WTC11 (cell line): Measurements from ENCODE around the gene GGA2. TPM values are rescaled to one million over a fixed set of nuclear protein-coding genes. Genes with fewer than 3 reads are reported as not detected.

Source experiments
- ATAC-seq: fragments of 200-7000 bp; cut with Tn5 transposase; 2 replicates; pipeline ENCODE4 v1.10.0; 2021; ENCODE audit warnings: mild to moderate bottlenecking, moderate library complexity
- CTCF ChIA-PET: fragments of 300-600 bp; sonication (Branson Sonifier 250); formaldehyde crosslinking; loops from one replicate; lab custom pipeline; 2021; ENCODE audit warnings: antibody characterized with exemption; lab: Charles Lee
- POLR2A ChIA-PET: fragments of 350-600 bp; sonication (Branson Sonifier 250); formaldehyde crosslinking; loops from one replicate; lab custom pipeline; 2021; ENCODE audit warnings: antibody characterized with exemption; lab: Charles Lee
- DNase-seq: peaks from one replicate; pipeline ENCODE4 v3.0.0; 2021; ENCODE audit warnings: low spot score
- H3K27ac Mint-ChIP-seq: 2 replicates; pipeline ENCODE4 v1.8.0; 2021; ENCODE audit warnings: mixed read lengths
- H3K27me3 Mint-ChIP-seq: 2 replicates; pipeline ENCODE4 v1.8.0; 2021; ENCODE audit warnings: low read depth, mild to moderate bottlenecking, moderate library complexity, mixed read lengths
- H3K36me3 Mint-ChIP-seq: 2 replicates; pipeline ENCODE4 v1.8.0; 2021; ENCODE audit warnings: mixed read lengths
- H3K4me1 Mint-ChIP-seq: 2 replicates; pipeline ENCODE4 v1.8.0; 2022; ENCODE audit warnings: mixed read lengths
- H3K4me3 Mint-ChIP-seq: 2 replicates; pipeline ENCODE4 v1.8.0; 2021; ENCODE audit warnings: mild to moderate bottlenecking, moderate library complexity, mixed read lengths
- H3K9me3 Mint-ChIP-seq: 2 replicates; pipeline ENCODE4 v1.8.0; 2021; ENCODE audit warnings: mixed read lengths
- EMX1 ChIP-seq: fragments of 250-450 bp; sonication (Bioruptor Pico); IDR thresholded peaks from 2 replicates; pipeline ENCODE4 v1.8.0; 2021; ENCODE audit warnings: mild to moderate bottlenecking
- JAZF1 ChIP-seq: fragments of 250-450 bp; sonication (Bioruptor Pico); IDR thresholded peaks from 2 replicates; pipeline ENCODE4 v1.9.0; 2021; ENCODE audit warnings: moderate library complexity, mild to moderate bottlenecking, inconsistent platforms
- KAT7 ChIP-seq: sonication (generic); formaldehyde crosslinking; IDR thresholded peaks from 2 replicates; pipeline ENCODE4 v1.8.1; 2023; ENCODE audit warnings: missing genetic modification reagents, mild to moderate bottlenecking, borderline replicate concordance
- MXD4 ChIP-seq: fragments of 250-450 bp; sonication (Bioruptor Pico); IDR thresholded peaks from 2 replicates; pipeline ENCODE4 v1.8.0; 2021; ENCODE audit warnings: mild to moderate bottlenecking, moderate library complexity, borderline replicate concordance
- NFATC4 ChIP-seq: fragments of 250-450 bp; sonication (Bioruptor Pico); IDR thresholded peaks from 2 replicates; pipeline ENCODE4 v1.9.0; 2021; ENCODE audit warnings: mild to moderate bottlenecking
- RORB ChIP-seq: fragments of 250-450 bp; sonication (Bioruptor Pico); IDR thresholded peaks from 2 replicates; pipeline ENCODE4 v1.9.0; 2021; ENCODE audit warnings: mild to moderate bottlenecking
- SMAD3 ChIP-seq: sonication (generic); formaldehyde crosslinking; IDR thresholded peaks from 2 replicates; pipeline ENCODE4 v1.8.0; 2022; ENCODE audit warnings: missing genetic modification reagents, mild to moderate bottlenecking, borderline replicate concordance
- SOX15 ChIP-seq: fragments of 250-450 bp; sonication (Bioruptor Pico); IDR thresholded peaks from 2 replicates; pipeline ENCODE4 v1.9.0; 2021; ENCODE audit warnings: mild to moderate bottlenecking
- TEAD1 ChIP-seq: sonication (generic); formaldehyde crosslinking; IDR thresholded peaks from 2 replicates; pipeline ENCODE4 v1.8.0; 2022; ENCODE audit warnings: mild to moderate bottlenecking, missing genetic modification reagents
- TP53 ChIP-seq: sonication (generic); formaldehyde crosslinking; IDR thresholded peaks from 2 replicates; pipeline ENCODE4 v1.8.1; 2023; ENCODE audit warnings: mild to moderate bottlenecking, missing genetic modification reagents
- ZNF121 ChIP-seq: sonication (generic); formaldehyde crosslinking; IDR thresholded peaks from 2 replicates; pipeline ENCODE4 v1.8.0; 2023; ENCODE audit warnings: missing genetic modification reagents
- ZNF232 ChIP-seq: sonication (generic); formaldehyde crosslinking; IDR thresholded peaks from 2 replicates; pipeline ENCODE4 v1.8.0; 2022; ENCODE audit warnings: mild to moderate bottlenecking, missing genetic modification reagents
- total RNA-seq: library from RNA; stranded (reverse); gene quantifications from 3 replicates; pipeline ENCODE4 v1.2.3, GENCODE V29; 2021
- TF ChIP-seq, protein P1 (sequence below): fragments of 250-450 bp; sonication (Bioruptor Pico); IDR thresholded peaks from 2 replicates; pipeline ENCODE4 v1.9.0; 2021; ENCODE audit warnings: mild to moderate bottlenecking
- TF ChIP-seq, protein P2 (sequence below): fragments of 250-450 bp; sonication (Bioruptor Pico); IDR thresholded peaks from 2 replicates; pipeline ENCODE4 v1.9.0; 2021; ENCODE audit warnings: moderate library complexity, mild to moderate bottlenecking, inconsistent platforms, borderline replicate concordance
- TF ChIP-seq, protein P3 (sequence below): sonication (generic); formaldehyde crosslinking; IDR thresholded peaks from 2 replicates; pipeline ENCODE4 v1.8.0; 2023; ENCODE audit warnings: missing genetic modification reagents, mild to moderate bottlenecking, borderline replicate concordance
- TF ChIP-seq, protein P4 (sequence below): sonication (generic); formaldehyde crosslinking; IDR thresholded peaks from 2 replicates; pipeline ENCODE4 v1.8.1; 2023; ENCODE audit warnings: mild to moderate bottlenecking, missing genetic modification reagents
- TF ChIP-seq, protein P5 (sequence below): sonication (generic); formaldehyde crosslinking; IDR thresholded peaks from 2 replicates; pipeline ENCODE4 v1.8.1; 2022; ENCODE audit warnings: missing genetic modification reagents, borderline replicate concordance
- TF ChIP-seq, protein P6 (sequence below): fragments of 200-600 bp; IDR thresholded peaks from 2 replicates; pipeline ENCODE4 v1.8.0; 2022; ENCODE audit warnings: antibody characterized with exemption
- TF ChIP-seq, protein P7 (sequence below): sonication (generic); formaldehyde crosslinking; IDR thresholded peaks from 2 replicates; pipeline ENCODE4 v1.8.0; 2023; ENCODE audit warnings: mild to moderate bottlenecking, missing genetic modification reagents
- TF ChIP-seq, protein P8 (sequence below): sonication (generic); formaldehyde crosslinking; IDR thresholded peaks from 2 replicates; pipeline ENCODE4 v1.8.0; 2023; ENCODE audit warnings: missing genetic modification reagents

The GGA2 gene
- total RNA-seq, 1 experiment from 2014 or later: 107 TPM

DNA sequence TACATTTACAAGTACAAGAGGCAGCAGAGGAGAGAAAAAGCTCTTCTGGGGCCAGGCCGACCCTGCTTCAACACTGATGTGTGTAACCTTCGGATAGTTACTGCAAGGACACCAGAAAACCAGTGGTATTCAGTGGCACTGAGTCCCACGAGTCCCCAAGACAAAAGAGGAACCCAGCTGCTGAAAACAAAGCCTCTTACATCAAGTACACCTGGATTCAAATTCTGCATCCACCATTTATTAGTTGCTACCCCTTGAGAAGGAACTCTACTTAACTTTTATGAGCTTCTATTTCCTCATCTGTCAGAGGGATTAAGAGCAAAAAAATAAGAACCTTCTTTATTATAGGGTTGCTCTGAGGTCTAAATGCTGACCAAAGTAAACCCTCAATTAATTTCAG is 44.2 kb upstream of the GGA2 start:
- ATAC-seq: no peak
- Mint-ChIP-seq H3K36me3 (peaks cover 40% of the 10 kb centered on the region), H3K4me1 (peaks cover 18% of the 10 kb centered on the region), H3K27ac (peak overlapping the region; percentile 79), H3K9me3 (no peaks in the 10 kb centered on the region), H3K27me3 (no peaks in the 10 kb centered on the region), H3K4me3 (no peak overlapping the region)
- CTCF ChIA-PET: no interaction called here
- no peak for DNase-seq
- POLR2A ChIA-PET: no interaction called here
- TF ChIP-seq TEAD1 (CRISPR knock-in tag) (no peak), NFATC4 (no peak), KAT7 (CRISPR knock-in tag) (no peak), ZNF121 (CRISPR knock-in tag) (no peak), SMAD3 (no peak), SOX15 (CRISPR knock-in tag) (no peak), TP53 (CRISPR knock-in tag) (no peak), ZNF232 (no peak), JAZF1 (no peak), RORB (CRISPR knock-in tag) (no peak), EMX1 (CRISPR knock-in tag) (no peak), MXD4 (CRISPR knock-in tag) (no peak)
- TF ChIP-seq, protein P1, sequence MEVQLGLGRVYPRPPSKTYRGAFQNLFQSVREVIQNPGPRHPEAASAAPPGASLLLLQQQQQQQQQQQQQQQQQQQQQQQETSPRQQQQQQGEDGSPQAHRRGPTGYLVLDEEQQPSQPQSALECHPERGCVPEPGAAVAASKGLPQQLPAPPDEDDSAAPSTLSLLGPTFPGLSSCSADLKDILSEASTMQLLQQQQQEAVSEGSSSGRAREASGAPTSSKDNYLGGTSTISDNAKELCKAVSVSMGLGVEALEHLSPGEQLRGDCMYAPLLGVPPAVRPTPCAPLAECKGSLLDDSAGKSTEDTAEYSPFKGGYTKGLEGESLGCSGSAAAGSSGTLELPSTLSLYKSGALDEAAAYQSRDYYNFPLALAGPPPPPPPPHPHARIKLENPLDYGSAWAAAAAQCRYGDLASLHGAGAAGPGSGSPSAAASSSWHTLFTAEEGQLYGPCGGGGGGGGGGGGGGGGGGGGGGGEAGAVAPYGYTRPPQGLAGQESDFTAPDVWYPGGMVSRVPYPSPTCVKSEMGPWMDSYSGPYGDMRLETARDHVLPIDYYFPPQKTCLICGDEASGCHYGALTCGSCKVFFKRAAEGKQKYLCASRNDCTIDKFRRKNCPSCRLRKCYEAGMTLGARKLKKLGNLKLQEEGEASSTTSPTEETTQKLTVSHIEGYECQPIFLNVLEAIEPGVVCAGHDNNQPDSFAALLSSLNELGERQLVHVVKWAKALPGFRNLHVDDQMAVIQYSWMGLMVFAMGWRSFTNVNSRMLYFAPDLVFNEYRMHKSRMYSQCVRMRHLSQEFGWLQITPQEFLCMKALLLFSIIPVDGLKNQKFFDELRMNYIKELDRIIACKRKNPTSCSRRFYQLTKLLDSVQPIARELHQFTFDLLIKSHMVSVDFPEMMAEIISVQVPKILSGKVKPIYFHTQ (CRISPR knock-in tag): no peak
- TF ChIP-seq, protein P2, sequence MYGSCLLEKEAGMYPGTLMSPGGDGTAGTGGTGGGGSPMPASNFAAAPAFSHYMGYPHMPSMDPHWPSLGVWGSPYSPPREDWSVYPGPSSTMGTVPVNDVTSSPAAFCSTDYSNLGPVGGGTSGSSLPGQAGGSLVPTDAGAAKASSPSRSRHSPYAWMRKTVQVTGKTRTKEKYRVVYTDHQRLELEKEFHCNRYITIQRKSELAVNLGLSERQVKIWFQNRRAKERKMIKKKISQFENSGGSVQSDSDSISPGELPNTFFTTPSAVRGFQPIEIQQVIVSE (CRISPR knock-in tag): no peak
- TF ChIP-seq, protein P3, sequence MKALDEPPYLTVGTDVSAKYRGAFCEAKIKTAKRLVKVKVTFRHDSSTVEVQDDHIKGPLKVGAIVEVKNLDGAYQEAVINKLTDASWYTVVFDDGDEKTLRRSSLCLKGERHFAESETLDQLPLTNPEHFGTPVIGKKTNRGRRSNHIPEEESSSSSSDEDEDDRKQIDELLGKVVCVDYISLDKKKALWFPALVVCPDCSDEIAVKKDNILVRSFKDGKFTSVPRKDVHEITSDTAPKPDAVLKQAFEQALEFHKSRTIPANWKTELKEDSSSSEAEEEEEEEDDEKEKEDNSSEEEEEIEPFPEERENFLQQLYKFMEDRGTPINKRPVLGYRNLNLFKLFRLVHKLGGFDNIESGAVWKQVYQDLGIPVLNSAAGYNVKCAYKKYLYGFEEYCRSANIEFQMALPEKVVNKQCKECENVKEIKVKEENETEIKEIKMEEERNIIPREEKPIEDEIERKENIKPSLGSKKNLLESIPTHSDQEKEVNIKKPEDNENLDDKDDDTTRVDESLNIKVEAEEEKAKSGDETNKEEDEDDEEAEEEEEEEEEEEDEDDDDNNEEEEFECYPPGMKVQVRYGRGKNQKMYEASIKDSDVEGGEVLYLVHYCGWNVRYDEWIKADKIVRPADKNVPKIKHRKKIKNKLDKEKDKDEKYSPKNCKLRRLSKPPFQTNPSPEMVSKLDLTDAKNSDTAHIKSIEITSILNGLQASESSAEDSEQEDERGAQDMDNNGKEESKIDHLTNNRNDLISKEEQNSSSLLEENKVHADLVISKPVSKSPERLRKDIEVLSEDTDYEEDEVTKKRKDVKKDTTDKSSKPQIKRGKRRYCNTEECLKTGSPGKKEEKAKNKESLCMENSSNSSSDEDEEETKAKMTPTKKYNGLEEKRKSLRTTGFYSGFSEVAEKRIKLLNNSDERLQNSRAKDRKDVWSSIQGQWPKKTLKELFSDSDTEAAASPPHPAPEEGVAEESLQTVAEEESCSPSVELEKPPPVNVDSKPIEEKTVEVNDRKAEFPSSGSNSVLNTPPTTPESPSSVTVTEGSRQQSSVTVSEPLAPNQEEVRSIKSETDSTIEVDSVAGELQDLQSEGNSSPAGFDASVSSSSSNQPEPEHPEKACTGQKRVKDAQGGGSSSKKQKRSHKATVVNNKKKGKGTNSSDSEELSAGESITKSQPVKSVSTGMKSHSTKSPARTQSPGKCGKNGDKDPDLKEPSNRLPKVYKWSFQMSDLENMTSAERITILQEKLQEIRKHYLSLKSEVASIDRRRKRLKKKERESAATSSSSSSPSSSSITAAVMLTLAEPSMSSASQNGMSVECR (CRISPR knock-in tag): no peak
- TF ChIP-seq, protein P4, sequence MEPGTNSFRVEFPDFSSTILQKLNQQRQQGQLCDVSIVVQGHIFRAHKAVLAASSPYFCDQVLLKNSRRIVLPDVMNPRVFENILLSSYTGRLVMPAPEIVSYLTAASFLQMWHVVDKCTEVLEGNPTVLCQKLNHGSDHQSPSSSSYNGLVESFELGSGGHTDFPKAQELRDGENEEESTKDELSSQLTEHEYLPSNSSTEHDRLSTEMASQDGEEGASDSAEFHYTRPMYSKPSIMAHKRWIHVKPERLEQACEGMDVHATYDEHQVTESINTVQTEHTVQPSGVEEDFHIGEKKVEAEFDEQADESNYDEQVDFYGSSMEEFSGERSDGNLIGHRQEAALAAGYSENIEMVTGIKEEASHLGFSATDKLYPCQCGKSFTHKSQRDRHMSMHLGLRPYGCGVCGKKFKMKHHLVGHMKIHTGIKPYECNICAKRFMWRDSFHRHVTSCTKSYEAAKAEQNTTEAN: no peak
- TF ChIP-seq, protein P5, sequence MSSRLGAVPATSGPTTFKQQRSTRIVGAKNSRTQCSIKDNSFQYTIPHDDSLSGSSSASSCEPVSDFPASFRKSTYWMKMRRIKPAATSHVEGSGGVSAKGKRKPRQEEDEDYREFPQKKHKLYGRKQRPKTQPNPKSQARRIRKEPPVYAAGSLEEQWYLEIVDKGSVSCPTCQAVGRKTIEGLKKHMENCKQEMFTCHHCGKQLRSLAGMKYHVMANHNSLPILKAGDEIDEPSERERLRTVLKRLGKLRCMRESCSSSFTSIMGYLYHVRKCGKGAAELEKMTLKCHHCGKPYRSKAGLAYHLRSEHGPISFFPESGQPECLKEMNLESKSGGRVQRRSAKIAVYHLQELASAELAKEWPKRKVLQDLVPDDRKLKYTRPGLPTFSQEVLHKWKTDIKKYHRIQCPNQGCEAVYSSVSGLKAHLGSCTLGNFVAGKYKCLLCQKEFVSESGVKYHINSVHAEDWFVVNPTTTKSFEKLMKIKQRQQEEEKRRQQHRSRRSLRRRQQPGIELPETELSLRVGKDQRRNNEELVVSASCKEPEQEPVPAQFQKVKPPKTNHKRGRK (CRISPR knock-in tag): no peak
- TF ChIP-seq, protein P6, sequence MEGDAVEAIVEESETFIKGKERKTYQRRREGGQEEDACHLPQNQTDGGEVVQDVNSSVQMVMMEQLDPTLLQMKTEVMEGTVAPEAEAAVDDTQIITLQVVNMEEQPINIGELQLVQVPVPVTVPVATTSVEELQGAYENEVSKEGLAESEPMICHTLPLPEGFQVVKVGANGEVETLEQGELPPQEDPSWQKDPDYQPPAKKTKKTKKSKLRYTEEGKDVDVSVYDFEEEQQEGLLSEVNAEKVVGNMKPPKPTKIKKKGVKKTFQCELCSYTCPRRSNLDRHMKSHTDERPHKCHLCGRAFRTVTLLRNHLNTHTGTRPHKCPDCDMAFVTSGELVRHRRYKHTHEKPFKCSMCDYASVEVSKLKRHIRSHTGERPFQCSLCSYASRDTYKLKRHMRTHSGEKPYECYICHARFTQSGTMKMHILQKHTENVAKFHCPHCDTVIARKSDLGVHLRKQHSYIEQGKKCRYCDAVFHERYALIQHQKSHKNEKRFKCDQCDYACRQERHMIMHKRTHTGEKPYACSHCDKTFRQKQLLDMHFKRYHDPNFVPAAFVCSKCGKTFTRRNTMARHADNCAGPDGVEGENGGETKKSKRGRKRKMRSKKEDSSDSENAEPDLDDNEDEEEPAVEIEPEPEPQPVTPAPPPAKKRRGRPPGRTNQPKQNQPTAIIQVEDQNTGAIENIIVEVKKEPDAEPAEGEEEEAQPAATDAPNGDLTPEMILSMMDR: no peak
- TF ChIP-seq, protein P7, sequence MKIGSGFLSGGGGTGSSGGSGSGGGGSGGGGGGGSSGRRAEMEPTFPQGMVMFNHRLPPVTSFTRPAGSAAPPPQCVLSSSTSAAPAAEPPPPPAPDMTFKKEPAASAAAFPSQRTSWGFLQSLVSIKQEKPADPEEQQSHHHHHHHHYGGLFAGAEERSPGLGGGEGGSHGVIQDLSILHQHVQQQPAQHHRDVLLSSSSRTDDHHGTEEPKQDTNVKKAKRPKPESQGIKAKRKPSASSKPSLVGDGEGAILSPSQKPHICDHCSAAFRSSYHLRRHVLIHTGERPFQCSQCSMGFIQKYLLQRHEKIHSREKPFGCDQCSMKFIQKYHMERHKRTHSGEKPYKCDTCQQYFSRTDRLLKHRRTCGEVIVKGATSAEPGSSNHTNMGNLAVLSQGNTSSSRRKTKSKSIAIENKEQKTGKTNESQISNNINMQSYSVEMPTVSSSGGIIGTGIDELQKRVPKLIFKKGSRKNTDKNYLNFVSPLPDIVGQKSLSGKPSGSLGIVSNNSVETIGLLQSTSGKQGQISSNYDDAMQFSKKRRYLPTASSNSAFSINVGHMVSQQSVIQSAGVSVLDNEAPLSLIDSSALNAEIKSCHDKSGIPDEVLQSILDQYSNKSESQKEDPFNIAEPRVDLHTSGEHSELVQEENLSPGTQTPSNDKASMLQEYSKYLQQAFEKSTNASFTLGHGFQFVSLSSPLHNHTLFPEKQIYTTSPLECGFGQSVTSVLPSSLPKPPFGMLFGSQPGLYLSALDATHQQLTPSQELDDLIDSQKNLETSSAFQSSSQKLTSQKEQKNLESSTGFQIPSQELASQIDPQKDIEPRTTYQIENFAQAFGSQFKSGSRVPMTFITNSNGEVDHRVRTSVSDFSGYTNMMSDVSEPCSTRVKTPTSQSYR: no peak
- TF ChIP-seq, protein P8, sequence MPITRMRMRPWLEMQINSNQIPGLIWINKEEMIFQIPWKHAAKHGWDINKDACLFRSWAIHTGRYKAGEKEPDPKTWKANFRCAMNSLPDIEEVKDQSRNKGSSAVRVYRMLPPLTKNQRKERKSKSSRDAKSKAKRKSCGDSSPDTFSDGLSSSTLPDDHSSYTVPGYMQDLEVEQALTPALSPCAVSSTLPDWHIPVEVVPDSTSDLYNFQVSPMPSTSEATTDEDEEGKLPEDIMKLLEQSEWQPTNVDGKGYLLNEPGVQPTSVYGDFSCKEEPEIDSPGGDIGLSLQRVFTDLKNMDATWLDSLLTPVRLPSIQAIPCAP: no peak
